ENCODE results near the gene NEB. TPM values are rescaled to one million over a fixed set of nuclear protein-coding genes. Genes with fewer than 3 reads are reported as not detected.

Gene NEB
- total RNA-seq, 1 donor, result under 0.01 TPM

- TF ChIP-seq CTCF (IDR thresholded peaks at IDR 0.05; ENCODE audit: insufficient read depth, low read depth, low read length), result no peak
- no peak overlapping the region for H3K4me3 ChIP-seq (ENCODE audit: low read depth, low read length)
- DNase-seq (ENCODE audit: low read depth), result no peak
These were observed 190.4 kb downstream of the NEB start for GRCh38 chr2:151543876-151544275.

GRCh38 chr2:151534001-151534400 lies 200.3 kb downstream of the NEB start:
- H3K4me3 ChIP-seq (ENCODE audit: low read depth, low read length), result no peak overlapping the region
- DNase-seq (ENCODE audit: low read depth), result no peak
- no peak for TF ChIP-seq CTCF (IDR thresholded peaks at IDR 0.05; ENCODE audit: insufficient read depth, low read depth, low read length)

- no peak for TF ChIP-seq CTCF (IDR thresholded peaks at IDR 0.05; ENCODE audit: insufficient read depth, low read depth, low read length)
- DNase-seq (ENCODE audit: low read depth), result no peak
- H3K4me3 ChIP-seq (ENCODE audit: low read depth, low read length), result no peak overlapping the region
These were observed 201.1 kb downstream of the NEB start for GRCh38 chr2:151533127-151533526.

- H3K4me3 ChIP-seq (ENCODE audit: low read depth, low read length), result no peak overlapping the region
- TF ChIP-seq CTCF (IDR thresholded peaks at IDR 0.05; ENCODE audit: insufficient read depth, low read depth, low read length), result no peak
- DNase-seq (ENCODE audit: low read depth), result no peak
These were observed 207.6 kb downstream of the NEB start for GRCh38 chr2:151526572-151527090.

GRCh38 chr2:151525821-151526373 lies 208.4 kb downstream of the NEB start:
- no peak for DNase-seq (ENCODE audit: low read depth)
- no peak overlapping the region for H3K4me3 ChIP-seq (ENCODE audit: low read depth, low read length)
- no peak for TF ChIP-seq CTCF (IDR thresholded peaks at IDR 0.05; ENCODE audit: insufficient read depth, low read depth, low read length)

GRCh38 chr2:151523850-151524249 lies 210.4 kb downstream of the NEB start:
- no peak overlapping the region for H3K4me3 ChIP-seq (ENCODE audit: low read depth, low read length)
- no peak for TF ChIP-seq CTCF (IDR thresholded peaks at IDR 0.05; ENCODE audit: insufficient read depth, low read depth, low read length)
- no peak for DNase-seq (ENCODE audit: low read depth)

- TF ChIP-seq CTCF (IDR thresholded peaks at IDR 0.05; ENCODE audit: insufficient read depth, low read depth, low read length), result no peak
- no peak overlapping the region for H3K4me3 ChIP-seq (ENCODE audit: low read depth, low read length)
- DNase-seq (ENCODE audit: low read depth), result no peak
These were observed 211.7 kb downstream of the NEB start for GRCh38 chr2:151522556-151522955.

Measured in fibroblast of villous mesenchyme (primary cell).